IPS-15b (cell line): ENCODE data around the gene RBFOX1.

ENCODE experiments used
- H3K27me3 ChIP-seq: one replicate; pipeline ENCODE4 v1.6.1; 2013; ENCODE audit warnings: low read length; ENCODE audit not compliant: control insufficient read depth, insufficient read depth
- H3K36me3 ChIP-seq: one replicate; pipeline ENCODE4 v1.6.1; 2013; ENCODE audit warnings: low read length; ENCODE audit not compliant: control insufficient read depth, insufficient read depth
- H3K4me1 ChIP-seq: one replicate; pipeline ENCODE4 v1.6.1; 2013; ENCODE audit warnings: mild to moderate bottlenecking, low read length; ENCODE audit not compliant: control insufficient read depth, insufficient read depth
- H3K4me3 ChIP-seq: one replicate; pipeline ENCODE4 v1.5.1; 2013; ENCODE audit warnings: low read depth, low read length
- H3K9ac ChIP-seq: one replicate; pipeline ENCODE4 v1.6.1; 2013; ENCODE audit warnings: low read depth, mild to moderate bottlenecking, low read length
- H3K9me3 ChIP-seq: one replicate; pipeline ENCODE4 v1.6.1; 2013; ENCODE audit warnings: mild to moderate bottlenecking, low read length; ENCODE audit not compliant: control insufficient read depth, insufficient read depth

RBFOX1 gene

GRCh38 chr16:7361416-7362129 is 28.9 kb downstream of the RBFOX1 start:
- Histone ChIP-seq H3K4me3 (no peak overlapping the region), H3K9me3 (no peaks in the 10 kb centered on the region), H3K4me1 (no peaks in the 10 kb centered on the region), H3K9ac (no peak overlapping the region), H3K36me3 (no peaks in the 10 kb centered on the region), H3K27me3 (no peaks in the 10 kb centered on the region)

GRCh38 chr16:7362231-7362630 is 29.6 kb downstream of the RBFOX1 start:
- Histone ChIP-seq H3K9ac (no peak overlapping the region), H3K4me1 (no peaks in the 10 kb centered on the region), H3K36me3 (no peaks in the 10 kb centered on the region), H3K4me3 (no peak overlapping the region), H3K9me3 (no peaks in the 10 kb centered on the region), H3K27me3 (no peaks in the 10 kb centered on the region)

DNA sequence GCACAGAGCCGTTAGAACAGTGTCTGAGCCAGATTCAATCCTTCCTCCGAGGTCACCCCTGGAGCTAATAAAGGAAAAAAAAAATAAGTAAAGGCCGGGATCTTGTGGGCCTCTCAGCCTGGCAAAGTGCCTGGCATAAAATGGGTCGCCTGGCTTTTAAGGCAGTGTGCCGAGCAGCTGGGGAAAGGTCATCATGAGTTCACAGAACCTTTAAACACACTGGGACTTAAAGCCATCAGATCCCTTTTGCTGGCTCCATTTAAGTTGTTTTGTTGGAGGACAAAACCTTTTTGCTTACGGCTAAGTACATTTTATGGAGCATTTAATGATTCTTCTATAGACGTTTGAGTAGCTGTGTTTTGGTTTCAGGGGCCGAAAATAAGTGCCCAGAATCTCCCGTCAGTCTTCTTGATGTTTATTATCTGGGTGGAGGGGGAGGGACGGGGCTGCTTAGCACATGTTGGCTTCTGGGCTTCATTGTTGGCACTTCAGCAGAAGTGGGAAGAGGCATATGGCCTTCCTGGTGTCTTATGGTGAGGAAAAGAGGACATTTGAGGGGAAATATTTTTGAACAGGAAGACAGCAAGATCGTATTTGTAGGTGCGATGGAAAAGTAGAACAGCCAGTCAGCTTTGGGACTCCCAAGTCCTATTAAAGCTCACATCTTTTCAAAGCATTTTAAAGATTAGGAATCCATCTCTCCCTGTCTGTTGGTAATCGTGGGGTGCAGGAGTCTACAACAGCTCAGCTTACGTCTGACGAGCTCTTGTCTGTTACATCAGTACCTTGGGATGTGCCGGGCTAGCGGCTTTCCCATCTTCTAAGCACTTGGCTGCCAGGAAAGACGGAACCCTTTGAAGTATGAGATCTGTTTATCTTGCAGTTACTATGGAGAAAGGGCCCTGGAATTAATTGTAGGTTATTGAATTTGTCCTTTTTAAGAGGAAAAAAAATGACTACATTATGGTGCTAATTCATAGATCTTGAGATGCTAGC is 31.1 kb downstream of the RBFOX1 start:
- Histone ChIP-seq H3K4me3 (no peak overlapping the region), H3K4me1 (no peaks in the 10 kb centered on the region), H3K9ac (no peak overlapping the region), H3K9me3 (no peaks in the 10 kb centered on the region), H3K36me3 (no peaks in the 10 kb centered on the region), H3K27me3 (no peaks in the 10 kb centered on the region)

GRCh38 chr16:7366041-7366440 is 33.4 kb downstream of the RBFOX1 start:
- H3K4me1 ChIP-seq = peaks cover 6% of the 10 kb centered on the region
- H3K36me3 ChIP-seq = no peaks in the 10 kb centered on the region
- no peak overlapping the region for H3K9ac ChIP-seq
- H3K27me3 ChIP-seq = no peaks in the 10 kb centered on the region
- no peaks in the 10 kb centered on the region for H3K9me3 ChIP-seq
- H3K4me3 ChIP-seq = no peak overlapping the region

DNA sequence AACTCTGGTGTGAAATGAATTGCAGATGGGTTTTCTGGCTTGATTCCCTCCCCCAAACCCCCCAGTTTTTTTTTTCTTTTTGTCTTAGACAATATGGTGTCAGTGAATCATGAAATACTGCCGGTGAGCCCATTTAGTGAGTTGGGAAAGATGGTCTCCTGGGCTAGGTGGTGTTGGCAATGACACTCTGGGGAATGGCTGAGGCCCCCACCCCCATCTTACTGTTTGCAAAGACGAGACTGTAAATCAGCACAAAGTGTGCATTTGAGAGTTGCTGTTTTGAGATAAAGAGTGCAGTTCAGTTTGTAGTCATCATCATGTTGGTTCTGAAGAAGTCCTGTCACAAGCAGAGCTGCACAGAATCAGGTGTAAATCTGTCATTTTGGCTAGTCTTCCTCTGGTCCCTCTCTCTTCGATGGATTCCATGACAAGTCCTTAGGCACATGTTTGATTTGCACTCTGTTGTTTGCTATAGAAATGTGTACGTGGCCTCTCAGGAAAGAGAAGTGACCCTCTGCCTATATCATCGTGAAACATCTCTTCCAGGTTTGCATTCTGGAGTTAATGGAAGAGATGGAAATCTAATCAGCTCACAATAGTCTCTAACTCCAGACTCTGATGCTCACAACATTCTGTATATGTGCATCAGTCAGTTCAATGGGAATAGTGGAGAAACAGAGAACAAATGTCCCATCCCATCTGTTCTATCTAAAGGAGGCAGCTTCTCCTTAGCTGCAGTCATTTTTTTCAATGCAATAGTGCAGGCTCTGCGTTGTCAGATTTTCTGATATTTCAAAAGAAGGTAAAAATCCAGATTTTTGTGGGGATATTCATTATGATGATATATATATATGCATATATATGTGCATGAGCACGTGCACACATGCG is 34.6 kb downstream of the RBFOX1 start:
- H3K4me1 ChIP-seq = peaks cover 6% of the 10 kb centered on the region
- H3K36me3 ChIP-seq = no peaks in the 10 kb centered on the region

GRCh38 chr16:7369204-7369603 is 36.6 kb downstream of the RBFOX1 start:
- no peaks in the 10 kb centered on the region for H3K9me3 ChIP-seq
- H3K4me3 ChIP-seq = no peak overlapping the region
- no peaks in the 10 kb centered on the region for H3K27me3 ChIP-seq
- H3K4me1 ChIP-seq = peaks cover 6% of the 10 kb centered on the region
- no peak overlapping the region for H3K9ac ChIP-seq
- no peaks in the 10 kb centered on the region for H3K36me3 ChIP-seq

More for the DNA sequence above, 34.6 kb downstream of the RBFOX1 start:
- no peaks in the 10 kb centered on the region for H3K27me3 ChIP-seq
- no peaks in the 10 kb centered on the region for H3K9me3 ChIP-seq
- H3K4me3 ChIP-seq = no peak overlapping the region
- H3K9ac ChIP-seq = no peak overlapping the region

GRCh38 chr16:7372095-7372494 is 39.5 kb downstream of the RBFOX1 start:
- H3K27me3 ChIP-seq = no peaks in the 10 kb centered on the region
- peaks cover 6% of the 10 kb centered on the region for H3K4me1 ChIP-seq
- no peaks in the 10 kb centered on the region for H3K36me3 ChIP-seq
- H3K9ac ChIP-seq = no peak overlapping the region
- no peaks in the 10 kb centered on the region for H3K9me3 ChIP-seq
- no peak overlapping the region for H3K4me3 ChIP-seq

- H3K4me1 ChIP-seq = peaks cover 6% of the 10 kb centered on the region
- no peak overlapping the region for H3K9ac ChIP-seq
- H3K27me3 ChIP-seq = no peaks in the 10 kb centered on the region
- H3K9me3 ChIP-seq = no peaks in the 10 kb centered on the region
- no peak overlapping the region for H3K4me3 ChIP-seq
- H3K36me3 ChIP-seq = no peaks in the 10 kb centered on the region
Observed at GRCh38 chr16:7373776-7374175, 41.1 kb downstream of the RBFOX1 start.

GRCh38 chr16:7374614-7375174 is 42.0 kb downstream of the RBFOX1 start:
- Histone ChIP-seq H3K9me3 (no peaks in the 10 kb centered on the region), H3K4me3 (no peak overlapping the region), H3K27me3 (no peaks in the 10 kb centered on the region), H3K4me1 (no peaks in the 10 kb centered on the region), H3K9ac (no peak overlapping the region), H3K36me3 (no peaks in the 10 kb centered on the region)

DNA sequence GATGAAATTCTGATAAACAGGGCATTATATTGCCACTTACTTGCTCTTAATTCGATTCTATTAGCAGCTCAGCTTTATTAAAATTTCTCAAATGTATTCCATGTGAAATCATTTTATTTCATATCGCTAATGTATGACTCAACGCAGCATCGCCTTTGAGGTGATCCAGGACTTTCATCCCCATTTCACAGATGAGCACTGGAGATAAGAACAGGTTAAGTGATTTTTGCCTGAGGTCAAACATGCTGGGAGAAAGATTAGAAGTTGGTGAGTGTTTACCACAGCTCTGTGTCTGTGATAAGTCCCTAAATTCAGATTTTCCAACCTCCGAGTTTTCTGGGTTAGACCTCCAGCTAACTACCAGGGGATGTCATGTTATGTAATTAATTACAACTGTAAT is 43.6 kb downstream of the RBFOX1 start:
- H3K9me3 ChIP-seq = no peaks in the 10 kb centered on the region
- H3K4me3 ChIP-seq = no peak overlapping the region
- no peaks in the 10 kb centered on the region for H3K36me3 ChIP-seq
- H3K4me1 ChIP-seq = no peaks in the 10 kb centered on the region
- H3K27me3 ChIP-seq = no peaks in the 10 kb centered on the region
- no peak overlapping the region for H3K9ac ChIP-seq

GRCh38 chr16:7377231-7377630 is 44.6 kb downstream of the RBFOX1 start:
- Histone ChIP-seq H3K27me3 (no peaks in the 10 kb centered on the region), H3K9me3 (no peaks in the 10 kb centered on the region), H3K4me3 (no peak overlapping the region), H3K4me1 (no peaks in the 10 kb centered on the region), H3K9ac (no peak overlapping the region), H3K36me3 (no peaks in the 10 kb centered on the region)
